Gastrocnemius medialis (tissue), 4 donors: ENCODE data around the gene GPRIN2.

Experiments
- CTCF ChIP-seq, 5 experiments: fragments of 450-650 bp in 3 of 5; fragments of 200-600 bp in 2 of 5; sonication (generic) in 2 of 5; IDR thresholded peaks in 4 of 5; conservative IDR thresholded peaks in 1 of 5; 1 replicate in 4 of 5; 2 replicates in 1 of 5; pipeline ENCODE4 v1.5.1; 2016 to 2019; ENCODE audit warnings: antibody characterized with exemption in 5 of 5, mild to moderate bottlenecking in 3 of 5, moderate library complexity in 3 of 5
- POLR2A ChIP-seq, 2 donors: fragments of 450-650 bp; IDR thresholded peaks; one replicate each; pipeline ENCODE4 v1.6.1; 2017; ENCODE audit warnings: antibody characterized with exemption in 2 of 2, mild to moderate bottlenecking in 2 of 2, moderate library complexity in 2 of 2

GRCh38 chr10:46548498-46549090 is 7.9 kb downstream of the GPRIN2 start:
- TF ChIP-seq CTCF (IDR thresholded peaks at IDR 0.05 in 4 of 5, conservative IDR thresholded peaks at IDR 0.05 in 1 of 5) (no peak), POLR2A (IDR thresholded peaks at IDR 0.05) (no peak)
